HFF-Myc (cell line): ENCODE results near the gene CCNC.

ENCODE experiments used
- DNase-seq: peaks from one replicate; pipeline ENCODE4 v3.0.0-alpha.2; 2011; ENCODE audit warnings: low read depth; ENCODE audit errors: extremely low read depth
- H3K4me3 ChIP-seq: replicated peaks from 2 replicates; pipeline ENCODE4 v1.5.1; 2011; ENCODE audit warnings: low read depth, mild to moderate bottlenecking, control low read depth, low read length
- CTCF ChIP-seq: IDR thresholded peaks from 2 replicates; pipeline ENCODE4 v1.5.1; 2012; ENCODE audit warnings: mild to moderate bottlenecking, low read depth, low read length, control low read depth; ENCODE audit errors: missing control alignments

The CCNC gene

GRCh38 chr6:99587792-99588191 lies 19.3 kb upstream of the CCNC start:
- no peak overlapping the region for H3K4me3 ChIP-seq

GRCh38 chr6:99579781-99580180 lies 11.3 kb upstream of the CCNC start:
- no peak for TF ChIP-seq CTCF
- no peak overlapping the region for H3K4me3 ChIP-seq
- no peak for DNase-seq

More at GRCh38 chr6:99587792-99588191, 19.3 kb upstream of the CCNC start:
- no peak for DNase-seq
- no peak for TF ChIP-seq CTCF

GRCh38 chr6:99575544-99576227 lies 7.2 kb upstream of the CCNC start:
- H3K4me3 ChIP-seq = no peak overlapping the region
- no peak for DNase-seq
- TF ChIP-seq CTCF = no peak

GRCh38 chr6:99573980-99574617 lies 5.6 kb upstream of the CCNC start:
- H3K4me3 ChIP-seq = no peak overlapping the region
- TF ChIP-seq CTCF = no peak
- DNase-seq = no peak

DNA sequence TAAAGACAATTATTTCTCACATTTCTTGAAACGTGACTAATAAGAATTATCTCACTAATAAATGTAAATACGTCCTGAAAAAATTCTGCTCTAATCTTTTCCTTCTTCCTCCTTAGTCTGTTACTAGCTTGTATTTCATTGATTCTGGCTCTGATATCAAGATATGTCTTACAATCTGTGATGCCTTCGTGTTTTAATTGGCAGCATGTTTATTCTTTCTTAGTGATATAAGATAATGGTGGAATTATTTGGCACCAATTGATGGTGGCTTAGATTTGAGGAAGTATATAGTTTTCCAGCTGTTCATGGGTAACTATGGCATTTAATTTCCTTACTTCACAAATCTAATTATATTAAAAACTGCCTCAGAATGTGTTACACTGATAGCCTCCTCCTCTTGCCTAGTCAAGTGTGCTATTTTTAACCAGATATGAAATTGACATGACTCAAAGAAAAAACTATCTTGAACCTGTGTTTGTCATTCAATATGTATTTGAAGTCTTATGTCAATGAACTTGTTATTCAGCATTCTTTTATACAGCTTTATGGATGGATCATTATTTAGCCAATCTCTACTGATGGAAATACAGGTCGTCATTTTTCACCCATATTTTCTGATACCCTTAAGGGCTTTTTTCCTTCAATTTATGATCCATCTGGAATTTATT lies 5.3 kb downstream of the CCNC start:
- H3K4me3 ChIP-seq = no peak overlapping the region
- no peak for TF ChIP-seq CTCF
- DNase-seq = no peak

DNA sequence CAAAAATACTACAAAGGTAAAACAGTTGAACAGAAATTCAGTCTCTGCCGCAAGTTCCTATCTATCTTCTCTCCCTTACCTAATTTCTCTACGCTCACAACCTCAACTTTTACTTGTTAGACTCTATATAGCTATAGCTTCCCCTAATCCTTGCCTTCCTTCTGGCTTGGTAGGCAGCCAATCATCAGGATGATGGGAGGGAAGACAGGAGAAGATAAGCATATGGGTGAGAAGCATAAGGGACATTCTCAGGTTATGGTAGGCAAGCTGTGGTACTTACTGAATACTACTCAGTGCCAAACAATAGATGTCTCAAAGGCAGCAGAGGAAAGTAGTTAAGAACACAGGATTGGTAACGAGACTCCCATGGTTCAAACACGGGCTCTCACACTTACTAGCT lies 7.8 kb downstream of the CCNC start:
- no peak overlapping the region for H3K4me3 ChIP-seq
- TF ChIP-seq CTCF = no peak
- no peak for DNase-seq
